MM.1S (cell line): ENCODE measurements around the gene DKK2.

ENCODE experiments used
- EZH2 ChIP-seq: fragments of 300-600 bp; sonication (generic); optimal IDR thresholded peaks from 2 replicates; pipeline ENCODE3; 2017; ENCODE audit warnings: low read depth, mild to moderate bottlenecking, antibody characterized with exemption, low read length, mixed read lengths
- TF ChIP-seq, protein P1 (sequence below): fragments of 300-600 bp; sonication (generic); IDR thresholded peaks from 2 replicates; pipeline ENCODE4 v1.5.1; 2016; ENCODE audit warnings: antibody characterized with exemption, low read length, mixed read lengths

DNA sequence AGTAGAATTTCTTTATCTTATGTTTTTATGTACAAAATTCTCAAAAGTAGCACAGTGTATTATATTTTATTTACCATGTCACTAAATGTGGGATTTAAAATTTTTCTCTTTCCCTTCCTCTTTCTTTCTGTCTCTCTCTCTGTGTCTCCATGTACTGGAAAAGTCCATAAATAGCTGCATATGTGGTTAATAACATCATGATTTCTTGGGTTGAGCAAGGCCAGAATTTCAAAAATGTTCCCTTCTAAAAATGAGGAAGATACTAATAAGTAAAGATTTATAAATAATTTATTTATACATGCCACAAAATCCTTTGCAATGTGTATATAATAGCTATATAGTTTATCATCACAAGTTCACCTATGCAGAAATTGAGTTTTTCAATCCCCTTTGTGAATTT is 29.1 kb upstream of the DKK2 start:
- TF ChIP-seq, protein P1, sequence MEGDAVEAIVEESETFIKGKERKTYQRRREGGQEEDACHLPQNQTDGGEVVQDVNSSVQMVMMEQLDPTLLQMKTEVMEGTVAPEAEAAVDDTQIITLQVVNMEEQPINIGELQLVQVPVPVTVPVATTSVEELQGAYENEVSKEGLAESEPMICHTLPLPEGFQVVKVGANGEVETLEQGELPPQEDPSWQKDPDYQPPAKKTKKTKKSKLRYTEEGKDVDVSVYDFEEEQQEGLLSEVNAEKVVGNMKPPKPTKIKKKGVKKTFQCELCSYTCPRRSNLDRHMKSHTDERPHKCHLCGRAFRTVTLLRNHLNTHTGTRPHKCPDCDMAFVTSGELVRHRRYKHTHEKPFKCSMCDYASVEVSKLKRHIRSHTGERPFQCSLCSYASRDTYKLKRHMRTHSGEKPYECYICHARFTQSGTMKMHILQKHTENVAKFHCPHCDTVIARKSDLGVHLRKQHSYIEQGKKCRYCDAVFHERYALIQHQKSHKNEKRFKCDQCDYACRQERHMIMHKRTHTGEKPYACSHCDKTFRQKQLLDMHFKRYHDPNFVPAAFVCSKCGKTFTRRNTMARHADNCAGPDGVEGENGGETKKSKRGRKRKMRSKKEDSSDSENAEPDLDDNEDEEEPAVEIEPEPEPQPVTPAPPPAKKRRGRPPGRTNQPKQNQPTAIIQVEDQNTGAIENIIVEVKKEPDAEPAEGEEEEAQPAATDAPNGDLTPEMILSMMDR = no peak
- no peak for TF ChIP-seq EZH2
